Adipocyte (in vitro differentiated cells): ENCODE measurements around the gene DDC.
"Not testable (repeated sequence)": the region's sequence is repeated elsewhere in the genome, so short reads cannot be mapped to it uniquely, and the experiment has no call there.

ENCODE experiments used
- DNase-seq: peaks from one replicate; pipeline ENCODE4 v3.0.0-alpha.2; 2015; ENCODE audit warnings: low read depth
- H3K27me3 ChIP-seq: replicated peaks from 2 replicates; pipeline ENCODE4 v1.7.0; 2013; ENCODE audit warnings: mild to moderate bottlenecking, low read length, moderate library complexity; ENCODE audit not compliant: control insufficient read depth, insufficient read depth
- H3K36me3 ChIP-seq: 2 replicates; pipeline ENCODE4 v1.7.0; 2013; ENCODE audit warnings: low read length, mild to moderate bottlenecking, moderate library complexity; ENCODE audit not compliant: control insufficient read depth, insufficient read depth, severe bottlenecking
- H3K4me1 ChIP-seq: 2 replicates; pipeline ENCODE4 v1.7.0; 2013; ENCODE audit warnings: mild to moderate bottlenecking, low read length, moderate library complexity; ENCODE audit not compliant: control insufficient read depth, insufficient read depth
- H3K4me3 ChIP-seq: 2 replicates; pipeline ENCODE4 v1.7.0; 2013; ENCODE audit warnings: mild to moderate bottlenecking, low read length, moderate library complexity
- H3K9ac ChIP-seq: 2 replicates; pipeline ENCODE4 v1.7.0; 2013; ENCODE audit warnings: mild to moderate bottlenecking, low read length, moderate library complexity
- H3K9me3 ChIP-seq: 2 replicates; pipeline ENCODE4 v1.7.0; 2013; ENCODE audit warnings: mild to moderate bottlenecking, low read length, moderate library complexity; ENCODE audit not compliant: control insufficient read depth

DDC gene

DNA sequence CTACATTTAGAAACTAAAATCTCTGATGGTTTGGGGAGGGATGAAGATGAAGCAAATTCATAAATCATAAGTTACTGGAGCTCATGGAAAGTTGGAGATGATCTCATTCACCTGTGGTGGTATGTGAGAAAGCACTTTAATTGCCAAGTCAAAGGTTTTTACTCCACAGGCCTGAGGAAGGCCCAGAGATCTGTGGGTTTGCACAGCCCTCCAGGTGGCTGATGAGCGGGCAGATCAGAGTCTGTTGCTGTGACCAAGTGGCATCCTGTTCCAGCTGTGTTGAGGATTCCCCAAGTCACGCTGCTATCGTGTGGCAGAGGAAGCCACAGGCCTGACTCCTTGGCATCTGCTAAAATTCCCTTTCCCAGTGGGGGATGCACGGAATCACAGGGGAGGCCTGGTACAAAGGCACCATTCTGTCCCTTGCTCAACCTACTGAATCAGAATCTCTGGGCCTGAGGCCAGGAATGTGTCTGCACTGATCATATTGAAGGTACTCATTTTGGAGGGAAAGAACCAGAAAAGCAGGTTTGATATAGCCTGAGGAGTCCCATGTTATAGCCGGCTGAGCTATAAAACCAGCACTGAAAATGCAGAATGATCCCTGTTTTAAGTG is 19.7 kb upstream of the DDC start:
- H3K4me3 ChIP-seq: no peak overlapping the region
- DNase-seq: no peak
- no peaks in the 10 kb centered on the region for H3K36me3 ChIP-seq
- no peak overlapping the region for H3K9ac ChIP-seq
- H3K4me1 ChIP-seq: no peaks in the 10 kb centered on the region
- H3K9me3 ChIP-seq: peaks cover 16% of the 10 kb centered on the region
- peaks cover 4% of the 10 kb centered on the region for H3K27me3 ChIP-seq

GRCh38 chr7:50584386-50584785 is 19.2 kb upstream of the DDC start:
- Histone ChIP-seq H3K9ac (no peak overlapping the region), H3K4me3 (no peak overlapping the region), H3K36me3 (no peaks in the 10 kb centered on the region), H3K27me3 (peaks cover 4% of the 10 kb centered on the region), H3K9me3 (peaks cover 16% of the 10 kb centered on the region), H3K4me1 (no peaks in the 10 kb centered on the region)
- DNase-seq: no peak

DNA sequence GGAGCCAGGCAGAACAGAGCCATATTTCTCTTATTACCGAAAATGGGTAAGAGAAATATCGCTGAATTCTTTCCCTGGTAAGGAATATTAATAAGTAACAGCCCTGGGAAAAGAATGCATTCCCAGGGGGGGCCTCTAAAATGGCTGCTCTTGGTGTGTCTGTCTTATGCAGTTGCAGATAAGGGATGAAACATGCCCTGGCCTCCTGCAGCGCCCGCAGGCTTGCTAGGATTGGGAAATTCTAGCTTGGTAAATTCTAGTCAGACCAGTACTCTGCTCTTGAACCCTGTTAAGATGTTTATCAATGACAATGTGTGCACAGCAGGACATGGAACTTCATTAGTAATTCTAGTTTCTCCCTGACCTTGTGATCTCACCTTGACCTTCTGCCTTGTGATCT is 18.1 kb upstream of the DDC start:
- not testable (repeated sequence) for H3K4me3 ChIP-seq, H3K27me3 ChIP-seq, DNase-seq, H3K36me3 ChIP-seq, H3K9ac ChIP-seq, H3K4me1 ChIP-seq
- H3K9me3 ChIP-seq: peaks cover 16% of the 10 kb centered on the region

DNA sequence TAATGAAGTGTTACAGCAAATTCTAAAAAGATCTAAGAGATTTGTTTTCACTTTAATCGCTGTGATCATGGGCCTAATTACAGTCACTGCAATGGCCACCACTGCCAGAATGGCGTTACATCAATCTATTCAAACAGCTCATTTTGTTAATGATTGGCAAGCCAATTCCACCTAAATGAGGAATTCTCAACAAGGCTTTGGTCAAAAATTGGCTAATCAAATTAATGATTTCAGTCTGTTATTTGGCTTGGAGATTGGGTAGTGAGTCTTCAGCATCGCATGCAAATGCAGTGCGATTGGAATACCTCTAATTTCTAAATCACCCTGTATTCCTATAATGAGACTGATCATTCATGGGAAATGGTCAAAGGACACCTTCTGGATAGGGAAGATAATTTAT is 17.1 kb upstream of the DDC start:
- H3K9me3 ChIP-seq: peaks cover 16% of the 10 kb centered on the region
- not testable (repeated sequence) for H3K27me3 ChIP-seq, H3K36me3 ChIP-seq, H3K4me3 ChIP-seq, DNase-seq, H3K9ac ChIP-seq, H3K4me1 ChIP-seq

GRCh38 chr7:50580666-50581065 is 15.5 kb upstream of the DDC start:
- not testable (repeated sequence) for H3K4me1 ChIP-seq, H3K36me3 ChIP-seq, H3K27me3 ChIP-seq, DNase-seq, H3K9ac ChIP-seq, H3K4me3 ChIP-seq
- peaks cover 16% of the 10 kb centered on the region for H3K9me3 ChIP-seq

DNA sequence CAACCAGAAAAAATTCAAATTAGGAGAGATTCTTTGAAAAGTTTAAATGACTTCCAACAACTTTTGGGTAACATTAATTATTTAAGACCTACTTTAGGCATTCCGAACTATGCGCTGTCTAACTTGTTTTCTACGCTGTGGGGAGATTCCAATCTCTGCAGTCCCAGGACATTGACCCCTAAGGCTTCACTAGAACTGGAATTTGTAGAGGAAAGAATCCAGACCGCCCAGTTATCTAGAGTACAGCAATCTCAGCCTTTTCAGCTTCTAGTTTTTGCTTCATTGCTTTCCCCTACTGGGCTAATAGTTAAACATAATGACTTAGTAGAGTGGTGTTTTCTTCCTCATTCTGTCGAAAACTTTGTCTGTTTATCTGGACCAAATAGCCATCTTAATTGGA is 14.9 kb upstream of the DDC start:
- DNase-seq: no peak
- H3K27me3 ChIP-seq: peaks cover 4% of the 10 kb centered on the region
- H3K9me3 ChIP-seq: peaks cover 16% of the 10 kb centered on the region
- no peaks in the 10 kb centered on the region for H3K4me1 ChIP-seq
- H3K4me3 ChIP-seq: no peak overlapping the region
- H3K9ac ChIP-seq: no peak overlapping the region
- H3K36me3 ChIP-seq: no peaks in the 10 kb centered on the region

DNA sequence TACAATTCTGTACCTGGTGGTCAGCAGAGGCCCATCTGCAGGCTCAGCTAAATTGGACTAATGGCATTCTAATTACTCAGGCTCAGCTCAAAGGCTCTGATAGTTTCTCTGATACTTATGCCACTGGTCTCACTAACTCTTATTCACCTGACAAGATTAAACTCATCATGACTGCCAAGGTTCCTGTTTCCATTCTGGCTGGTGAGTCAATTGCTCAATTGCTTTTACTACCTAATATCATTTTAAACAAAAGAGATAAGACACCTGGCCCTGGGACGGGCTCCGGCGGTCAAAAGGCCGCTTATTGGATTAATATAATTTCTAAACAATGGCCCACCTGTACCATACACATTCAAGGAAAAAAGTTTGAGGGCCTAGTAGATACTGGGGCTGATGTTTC is 12.9 kb upstream of the DDC start:
- DNase-seq, H3K4me1 ChIP-seq, H3K9ac ChIP-seq, H3K36me3 ChIP-seq, H3K9me3 ChIP-seq, H3K27me3 ChIP-seq, H3K4me3 ChIP-seq: not testable (repeated sequence)

GRCh38 chr7:50577569-50577968 is 12.4 kb upstream of the DDC start:
- Histone ChIP-seq H3K4me3 (no peak overlapping the region), H3K4me1 (no peaks in the 10 kb centered on the region), H3K9ac (no peak overlapping the region), H3K36me3 (no peaks in the 10 kb centered on the region), H3K9me3 (no peaks in the 10 kb centered on the region), H3K27me3 (peaks cover 4% of the 10 kb centered on the region)
- DNase-seq: no peak

GRCh38 chr7:50576388-50576787 is 11.2 kb upstream of the DDC start:
- H3K4me3 ChIP-seq, H3K4me1 ChIP-seq, H3K9ac ChIP-seq, H3K36me3 ChIP-seq, DNase-seq, H3K9me3 ChIP-seq, H3K27me3 ChIP-seq: not testable (repeated sequence)

DNA sequence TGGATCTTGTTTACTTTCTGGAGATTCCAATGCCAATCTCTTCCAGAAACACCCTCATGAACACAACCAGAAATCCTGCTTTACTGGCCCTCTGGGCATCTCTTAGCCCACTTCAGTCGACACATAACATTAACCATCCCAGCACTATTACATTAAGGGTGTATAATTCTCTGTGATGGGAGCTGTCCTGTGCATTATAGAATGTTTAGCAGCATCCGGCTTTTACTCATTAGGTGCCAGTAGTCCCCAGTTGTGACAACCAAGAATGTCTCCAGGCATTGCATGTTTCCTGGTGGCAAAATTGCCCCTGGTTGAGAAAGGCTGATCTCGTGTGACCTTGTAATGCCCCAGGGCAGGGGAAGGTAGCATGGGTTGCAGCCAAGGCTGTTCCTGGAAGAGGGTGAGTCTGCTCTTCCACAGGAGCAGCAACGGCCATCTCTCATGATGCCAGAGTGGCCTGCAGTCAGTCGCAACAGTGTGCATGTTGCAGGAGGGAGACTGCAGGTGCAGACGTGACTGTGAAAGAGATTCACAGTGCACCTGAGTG is 2.6 kb upstream of the DDC start:
- no peaks in the 10 kb centered on the region for H3K9me3 ChIP-seq
- H3K9ac ChIP-seq: no peak overlapping the region

DNA sequence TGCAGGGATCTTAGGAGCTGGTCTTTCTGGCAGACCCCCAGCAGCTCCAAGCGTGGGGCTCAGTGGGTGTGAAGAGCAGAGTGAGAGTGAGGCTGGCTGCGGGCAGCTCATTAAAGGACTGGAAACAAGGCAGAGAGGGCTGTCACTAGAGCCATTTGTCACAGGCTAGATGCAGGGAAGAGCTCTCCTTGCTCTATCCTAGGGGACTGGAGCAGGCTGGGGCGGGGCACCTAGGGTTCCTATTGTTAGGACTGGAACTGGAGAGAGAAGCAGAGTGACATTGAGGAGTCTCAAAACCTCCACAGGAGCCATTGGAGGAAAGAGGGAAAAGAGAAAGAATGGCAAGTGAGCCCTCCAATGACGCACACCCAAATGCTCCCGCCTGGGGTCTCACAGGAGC is 772 bp upstream of the DDC start:
- no peak overlapping the region for H3K9ac ChIP-seq
- peaks cover 19% of the 10 kb centered on the region for H3K4me1 ChIP-seq
- no peaks in the 10 kb centered on the region for H3K36me3 ChIP-seq
- DNase-seq: no peak
- H3K27me3 ChIP-seq: peaks cover 21% of the 10 kb centered on the region
- H3K4me3 ChIP-seq: no peak overlapping the region
- H3K9me3 ChIP-seq: no peaks in the 10 kb centered on the region

More for the DNA sequence above, 2.6 kb upstream of the DDC start:
- Histone ChIP-seq H3K4me1 (peaks cover 19% of the 10 kb centered on the region), H3K27me3 (peaks cover 12% of the 10 kb centered on the region), H3K36me3 (no peaks in the 10 kb centered on the region), H3K4me3 (no peak overlapping the region)
- no peak for DNase-seq

DNA sequence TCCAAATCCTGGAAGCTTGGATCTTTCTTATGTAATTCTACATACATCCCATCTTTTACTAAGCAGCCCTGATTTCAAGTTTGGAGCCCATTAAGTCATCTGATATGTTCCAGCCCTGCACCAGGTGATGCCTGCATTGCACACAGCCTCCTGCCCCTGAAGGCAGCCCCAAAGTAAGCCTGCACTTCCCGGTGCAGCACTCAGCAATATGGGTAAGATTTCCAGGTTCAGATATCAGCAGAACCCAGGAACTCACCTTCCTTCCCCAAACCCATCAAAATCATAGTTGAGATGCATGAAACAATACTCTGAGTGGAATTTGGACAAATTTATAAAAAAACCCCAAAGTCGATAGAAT is 333 bp upstream of the DDC start:
- Histone ChIP-seq H3K9ac (no peak overlapping the region), H3K9me3 (no peaks in the 10 kb centered on the region), H3K27me3 (peaks cover 24% of the 10 kb centered on the region), H3K4me1 (peaks cover 19% of the 10 kb centered on the region), H3K4me3 (no peak overlapping the region), H3K36me3 (no peaks in the 10 kb centered on the region)
- no peak for DNase-seq
